ENCODE measurements around the gene PHYHIPL.

PHYHIPL gene

GRCh38 chr10:59148701-59149100 lies 27.7 kb upstream of the PHYHIPL start:
- DNase-seq, result no peak
- H3K27me3 ChIP-seq (replicated peaks; ENCODE audit: control insufficient read depth, insufficient read depth, low read length, poor library complexity, severe bottlenecking), result no peaks in the 10 kb centered on the region

GRCh38 chr10:59155556-59155955 lies 20.9 kb upstream of the PHYHIPL start:
- no peak for DNase-seq
- H3K4me1 ChIP-seq (ENCODE audit: control insufficient read depth, insufficient read depth, low read length, poor library complexity, severe bottlenecking), result no peaks in the 10 kb centered on the region
- no peaks in the 10 kb centered on the region for H3K27me3 ChIP-seq (replicated peaks; ENCODE audit: control insufficient read depth, insufficient read depth, low read length, poor library complexity, severe bottlenecking)
- H3K36me3 ChIP-seq (ENCODE audit: control insufficient read depth, insufficient read depth, low read length), result no peaks in the 10 kb centered on the region
- no peak overlapping the region for H3K4me3 ChIP-seq (ENCODE audit: insufficient read depth, low read depth, low read length, poor library complexity, severe bottlenecking)
- no peak overlapping the region for H3K27ac ChIP-seq (ENCODE audit: insufficient read depth, low read length, poor library complexity, severe bottlenecking)
- no peaks in the 10 kb centered on the region for H3K9me3 ChIP-seq (ENCODE audit: control insufficient read depth, low read length)

More at GRCh38 chr10:59148701-59149100, 27.7 kb upstream of the PHYHIPL start:
- Histone ChIP-seq H3K36me3 (ENCODE audit: control insufficient read depth, insufficient read depth, low read length) (no peaks in the 10 kb centered on the region), H3K9me3 (ENCODE audit: control insufficient read depth, low read length) (no peaks in the 10 kb centered on the region), H3K4me3 (ENCODE audit: insufficient read depth, low read depth, low read length, poor library complexity, severe bottlenecking) (no peak overlapping the region), H3K4me1 (ENCODE audit: control insufficient read depth, insufficient read depth, low read length, poor library complexity, severe bottlenecking) (no peaks in the 10 kb centered on the region), H3K27ac (ENCODE audit: insufficient read depth, low read length, poor library complexity, severe bottlenecking) (no peak overlapping the region)

DNA sequence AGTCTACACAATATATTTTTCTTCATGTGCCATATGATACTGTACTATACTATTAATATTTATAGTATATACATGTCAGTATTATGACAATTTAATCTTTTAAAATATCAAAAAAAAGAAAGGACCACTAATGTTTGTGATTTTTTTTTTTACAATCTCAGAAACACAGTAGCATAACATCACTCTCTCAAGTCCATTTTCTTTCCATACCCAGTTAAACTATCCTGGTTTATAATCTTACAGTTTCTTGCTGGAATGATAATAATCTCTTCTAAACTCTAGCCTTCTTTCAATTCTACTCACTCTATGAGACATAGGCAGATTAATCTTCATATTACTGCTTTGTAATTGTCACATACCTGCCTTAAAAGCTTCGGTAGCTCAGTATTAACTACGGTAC lies 8.9 kb upstream of the PHYHIPL start:
- DNase-seq, result no peak
- H3K9me3 ChIP-seq (ENCODE audit: control insufficient read depth, low read length), result no peaks in the 10 kb centered on the region
- H3K4me1 ChIP-seq (ENCODE audit: control insufficient read depth, insufficient read depth, low read length, poor library complexity, severe bottlenecking), result no peaks in the 10 kb centered on the region
- no peaks in the 10 kb centered on the region for H3K36me3 ChIP-seq (ENCODE audit: control insufficient read depth, insufficient read depth, low read length)
- H3K4me3 ChIP-seq (ENCODE audit: insufficient read depth, low read depth, low read length, poor library complexity, severe bottlenecking), result no peak overlapping the region
- H3K27me3 ChIP-seq (replicated peaks; ENCODE audit: control insufficient read depth, insufficient read depth, low read length, poor library complexity, severe bottlenecking), result no peaks in the 10 kb centered on the region
- H3K27ac ChIP-seq (ENCODE audit: insufficient read depth, low read length, poor library complexity, severe bottlenecking), result no peak overlapping the region

DNA sequence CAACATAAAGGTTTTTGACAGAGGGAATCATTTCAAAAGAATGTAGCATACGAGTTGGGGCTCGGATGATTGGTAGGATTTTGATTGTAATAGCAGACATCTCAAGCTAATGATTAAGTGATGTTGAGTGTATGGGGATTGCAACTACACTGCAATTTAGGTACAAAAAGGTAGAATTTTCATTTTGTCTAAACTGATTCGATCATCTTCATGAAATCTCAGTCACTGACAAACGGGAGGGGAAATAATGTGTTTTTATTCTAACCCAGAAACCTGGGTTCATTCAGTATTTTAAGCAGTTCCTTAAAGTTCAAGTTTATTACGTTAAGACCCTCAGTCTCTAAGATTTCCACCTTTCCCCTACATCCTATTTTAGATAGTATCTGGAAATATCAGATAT lies 3.9 kb upstream of the PHYHIPL start:
- Histone ChIP-seq H3K27ac (ENCODE audit: insufficient read depth, low read length, poor library complexity, severe bottlenecking) (no peak overlapping the region), H3K9me3 (ENCODE audit: control insufficient read depth, low read length) (no peaks in the 10 kb centered on the region), H3K27me3 (replicated peaks; ENCODE audit: control insufficient read depth, insufficient read depth, low read length, poor library complexity, severe bottlenecking) (no peaks in the 10 kb centered on the region), H3K4me1 (ENCODE audit: control insufficient read depth, insufficient read depth, low read length, poor library complexity, severe bottlenecking) (no peaks in the 10 kb centered on the region), H3K36me3 (ENCODE audit: control insufficient read depth, insufficient read depth, low read length) (no peaks in the 10 kb centered on the region), H3K4me3 (ENCODE audit: insufficient read depth, low read depth, low read length, poor library complexity, severe bottlenecking) (no peak overlapping the region)
- DNase-seq, result no peak

DNA sequence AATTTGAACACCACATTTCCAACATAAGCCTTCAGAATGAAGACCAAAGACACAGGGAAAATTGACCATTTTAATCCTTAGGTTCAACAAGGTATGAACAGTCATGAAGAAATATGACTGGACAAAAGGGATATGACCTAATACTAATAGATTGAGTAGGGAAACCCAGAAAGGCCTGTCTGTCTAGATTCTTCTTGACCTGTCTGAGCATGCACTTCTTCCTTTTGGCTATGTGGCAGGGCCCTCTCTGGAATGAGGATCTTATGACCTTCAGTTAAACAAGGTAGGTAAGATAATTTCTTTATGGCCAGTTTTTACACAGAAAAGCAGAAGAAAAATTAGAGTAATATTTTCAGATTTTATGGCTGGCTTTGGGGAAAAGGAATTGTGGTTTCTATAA lies 3.0 kb upstream of the PHYHIPL start:
- no peak for DNase-seq
- Histone ChIP-seq H3K27me3 (replicated peaks; ENCODE audit: control insufficient read depth, insufficient read depth, low read length, poor library complexity, severe bottlenecking) (no peaks in the 10 kb centered on the region), H3K9me3 (ENCODE audit: control insufficient read depth, low read length) (no peaks in the 10 kb centered on the region), H3K4me3 (ENCODE audit: insufficient read depth, low read depth, low read length, poor library complexity, severe bottlenecking) (no peak overlapping the region), H3K27ac (ENCODE audit: insufficient read depth, low read length, poor library complexity, severe bottlenecking) (no peak overlapping the region), H3K4me1 (ENCODE audit: control insufficient read depth, insufficient read depth, low read length, poor library complexity, severe bottlenecking) (no peaks in the 10 kb centered on the region), H3K36me3 (ENCODE audit: control insufficient read depth, insufficient read depth, low read length) (no peaks in the 10 kb centered on the region)

DNA sequence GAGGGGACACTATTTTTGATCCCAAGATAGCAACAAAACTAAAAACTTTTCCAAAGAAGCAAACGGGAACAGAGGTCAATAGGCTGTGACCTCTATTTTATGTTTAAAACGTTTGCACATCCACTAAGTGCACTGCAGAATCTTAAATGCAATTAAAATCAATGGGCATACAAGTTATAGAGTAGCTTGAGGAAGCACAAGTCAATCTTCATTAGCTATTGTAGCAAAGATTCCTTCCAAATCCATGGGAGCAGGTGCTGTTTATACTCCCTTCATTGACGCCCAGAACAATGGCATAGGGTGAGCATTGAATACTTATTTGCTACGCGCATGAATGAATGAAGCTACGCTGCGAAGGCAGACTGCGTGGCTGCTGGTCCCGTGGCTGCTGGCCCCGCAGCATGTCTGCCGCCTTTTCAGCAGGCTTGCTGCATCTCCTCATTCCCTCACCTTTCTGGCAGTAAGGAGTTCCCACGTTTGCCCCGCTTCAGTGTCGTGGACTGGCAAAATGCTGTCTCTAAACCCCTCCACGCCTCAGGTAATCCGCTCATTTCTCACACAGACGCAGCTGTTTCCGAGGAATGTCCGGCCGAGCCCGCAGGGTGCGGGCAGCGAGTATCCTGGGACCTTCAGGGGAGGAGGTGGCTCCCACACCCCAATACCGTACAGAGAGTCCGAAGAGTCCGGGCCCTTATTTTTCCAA lies 754 bp upstream of the PHYHIPL start:
- Histone ChIP-seq H3K27me3 (replicated peaks; ENCODE audit: control insufficient read depth, insufficient read depth, low read length, poor library complexity, severe bottlenecking) (no peaks in the 10 kb centered on the region), H3K27ac (ENCODE audit: insufficient read depth, low read length, poor library complexity, severe bottlenecking) (no peak overlapping the region), H3K9me3 (ENCODE audit: control insufficient read depth, low read length) (no peaks in the 10 kb centered on the region), H3K4me3 (ENCODE audit: insufficient read depth, low read depth, low read length, poor library complexity, severe bottlenecking) (no peak overlapping the region), H3K4me1 (ENCODE audit: control insufficient read depth, insufficient read depth, low read length, poor library complexity, severe bottlenecking) (no peaks in the 10 kb centered on the region), H3K36me3 (ENCODE audit: control insufficient read depth, insufficient read depth, low read length) (no peaks in the 10 kb centered on the region)
- DNase-seq, result no peak

DNA sequence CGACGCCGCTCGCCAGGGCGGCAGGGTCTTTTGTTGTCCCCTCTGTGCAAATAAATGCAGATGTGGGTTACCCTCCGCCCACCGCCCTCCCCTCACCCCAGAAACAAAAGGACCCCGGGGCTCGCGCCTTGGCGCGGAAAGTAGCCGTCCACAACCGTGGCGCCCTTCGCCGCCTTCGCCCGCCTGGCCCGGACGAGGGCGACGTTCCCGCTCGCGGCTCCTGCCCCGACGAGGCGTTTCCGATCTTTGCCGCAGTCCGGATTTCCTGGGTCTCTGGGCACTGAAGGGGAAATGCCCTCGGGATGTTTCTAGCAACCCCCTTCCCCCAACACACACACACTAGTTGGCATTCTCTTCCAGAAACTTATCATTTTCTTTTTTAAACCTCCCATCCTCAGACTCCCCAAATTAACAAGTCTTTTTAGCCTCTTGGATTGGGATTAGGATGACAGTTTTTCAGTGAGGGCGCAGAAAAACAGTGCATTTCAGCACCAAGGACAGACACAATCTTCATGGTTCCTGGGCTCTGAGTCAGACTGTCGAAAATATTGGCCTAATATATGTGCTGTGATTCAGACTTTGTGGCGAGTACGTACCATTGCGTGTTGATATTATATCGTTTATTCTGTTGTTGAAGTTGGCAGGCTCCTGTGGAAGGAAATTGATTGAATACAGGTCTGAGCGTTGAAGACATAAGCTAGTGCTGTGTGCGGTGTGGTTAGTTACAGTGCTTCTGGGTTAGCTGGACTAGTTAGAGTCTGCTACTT lies 771 bp downstream of the PHYHIPL start:
- Histone ChIP-seq H3K4me3 (ENCODE audit: insufficient read depth, low read depth, low read length, poor library complexity, severe bottlenecking) (no peak overlapping the region), H3K27ac (ENCODE audit: insufficient read depth, low read length, poor library complexity, severe bottlenecking) (no peak overlapping the region), H3K27me3 (replicated peaks; ENCODE audit: control insufficient read depth, insufficient read depth, low read length, poor library complexity, severe bottlenecking) (no peaks in the 10 kb centered on the region), H3K9me3 (ENCODE audit: control insufficient read depth, low read length) (no peaks in the 10 kb centered on the region), H3K36me3 (ENCODE audit: control insufficient read depth, insufficient read depth, low read length) (no peaks in the 10 kb centered on the region), H3K4me1 (ENCODE audit: control insufficient read depth, insufficient read depth, low read length, poor library complexity, severe bottlenecking) (no peaks in the 10 kb centered on the region)
- DNase-seq, result no peak

- no peak for DNase-seq
- H3K4me1 ChIP-seq (ENCODE audit: control insufficient read depth, insufficient read depth, low read length, poor library complexity, severe bottlenecking), result no peaks in the 10 kb centered on the region
- no peaks in the 10 kb centered on the region for H3K36me3 ChIP-seq (ENCODE audit: control insufficient read depth, insufficient read depth, low read length)
- H3K4me3 ChIP-seq (ENCODE audit: insufficient read depth, low read depth, low read length, poor library complexity, severe bottlenecking), result no peak overlapping the region
- H3K9me3 ChIP-seq (ENCODE audit: control insufficient read depth, low read length), result no peaks in the 10 kb centered on the region
- H3K27me3 ChIP-seq (replicated peaks; ENCODE audit: control insufficient read depth, insufficient read depth, low read length, poor library complexity, severe bottlenecking), result no peaks in the 10 kb centered on the region
- no peak overlapping the region for H3K27ac ChIP-seq (ENCODE audit: insufficient read depth, low read length, poor library complexity, severe bottlenecking)
These were observed 1.4 kb downstream of the PHYHIPL start for GRCh38 chr10:59177836-59178235.

DNA sequence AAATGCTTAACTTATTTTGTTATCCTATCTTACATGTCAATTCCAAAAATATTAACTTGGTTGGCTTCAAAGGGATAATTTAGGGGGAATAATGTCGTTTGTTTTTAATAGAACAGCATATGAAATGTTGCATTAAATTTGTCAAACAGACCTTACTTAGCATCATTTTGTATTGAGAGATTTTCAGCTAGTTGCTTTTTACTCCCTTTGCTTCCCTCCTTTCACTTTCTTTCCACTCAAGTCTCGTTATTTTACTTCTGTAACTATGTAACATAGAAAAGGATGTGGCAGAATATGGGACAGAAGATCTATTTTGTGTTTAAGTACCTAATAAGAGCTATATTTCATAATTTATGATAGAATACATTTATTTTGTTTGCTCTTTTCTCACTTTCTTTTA lies 2.6 kb downstream of the PHYHIPL start:
- no peak for DNase-seq
- H3K36me3 ChIP-seq (ENCODE audit: control insufficient read depth, insufficient read depth, low read length), result no peaks in the 10 kb centered on the region
- no peak overlapping the region for H3K27ac ChIP-seq (ENCODE audit: insufficient read depth, low read length, poor library complexity, severe bottlenecking)
- no peaks in the 10 kb centered on the region for H3K27me3 ChIP-seq (replicated peaks; ENCODE audit: control insufficient read depth, insufficient read depth, low read length, poor library complexity, severe bottlenecking)
- no peaks in the 10 kb centered on the region for H3K4me1 ChIP-seq (ENCODE audit: control insufficient read depth, insufficient read depth, low read length, poor library complexity, severe bottlenecking)
- no peak overlapping the region for H3K4me3 ChIP-seq (ENCODE audit: insufficient read depth, low read depth, low read length, poor library complexity, severe bottlenecking)
- no peaks in the 10 kb centered on the region for H3K9me3 ChIP-seq (ENCODE audit: control insufficient read depth, low read length)

DNA sequence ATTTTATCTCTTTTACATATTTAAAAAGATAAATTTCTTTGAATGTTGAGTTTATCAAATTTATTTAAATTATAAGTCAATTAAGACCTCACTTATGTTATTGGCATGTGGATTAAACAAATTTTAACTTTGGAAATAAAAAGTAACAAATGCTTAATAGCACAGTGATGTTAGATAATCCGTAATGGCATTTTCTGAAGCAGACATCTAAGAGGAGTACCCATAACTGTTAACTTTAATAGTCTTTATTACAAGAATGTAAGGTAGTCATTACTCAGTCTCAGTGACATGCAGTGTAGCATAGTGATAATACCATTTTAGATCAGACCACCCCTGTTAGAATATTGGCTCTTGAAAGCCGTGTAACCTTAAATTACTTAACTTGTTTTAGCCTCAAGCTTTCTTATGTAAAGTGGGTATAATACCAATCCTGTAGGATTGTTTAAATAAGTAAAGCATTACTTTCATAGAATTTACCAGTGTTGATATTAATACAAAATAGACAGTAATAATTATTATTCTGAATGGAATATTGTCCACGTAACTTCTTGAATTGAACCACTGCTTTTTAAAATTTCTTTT lies 4.3 kb downstream of the PHYHIPL start:
- Histone ChIP-seq H3K9me3 (ENCODE audit: control insufficient read depth, low read length) (no peaks in the 10 kb centered on the region), H3K27me3 (replicated peaks; ENCODE audit: control insufficient read depth, insufficient read depth, low read length, poor library complexity, severe bottlenecking) (no peaks in the 10 kb centered on the region), H3K36me3 (ENCODE audit: control insufficient read depth, insufficient read depth, low read length) (no peaks in the 10 kb centered on the region), H3K4me3 (ENCODE audit: insufficient read depth, low read depth, low read length, poor library complexity, severe bottlenecking) (no peak overlapping the region), H3K27ac (ENCODE audit: insufficient read depth, low read length, poor library complexity, severe bottlenecking) (no peak overlapping the region), H3K4me1 (ENCODE audit: control insufficient read depth, insufficient read depth, low read length, poor library complexity, severe bottlenecking) (no peaks in the 10 kb centered on the region)
- DNase-seq, result no peak
